Measurements from ENCODE around the gene C22orf42. TPM values are rescaled to one million over a fixed set of nuclear protein-coding genes. Genes with fewer than 3 reads are reported as not detected.

The C22orf42 gene
- total RNA-seq, result not detected in 2 replicates

DNA sequence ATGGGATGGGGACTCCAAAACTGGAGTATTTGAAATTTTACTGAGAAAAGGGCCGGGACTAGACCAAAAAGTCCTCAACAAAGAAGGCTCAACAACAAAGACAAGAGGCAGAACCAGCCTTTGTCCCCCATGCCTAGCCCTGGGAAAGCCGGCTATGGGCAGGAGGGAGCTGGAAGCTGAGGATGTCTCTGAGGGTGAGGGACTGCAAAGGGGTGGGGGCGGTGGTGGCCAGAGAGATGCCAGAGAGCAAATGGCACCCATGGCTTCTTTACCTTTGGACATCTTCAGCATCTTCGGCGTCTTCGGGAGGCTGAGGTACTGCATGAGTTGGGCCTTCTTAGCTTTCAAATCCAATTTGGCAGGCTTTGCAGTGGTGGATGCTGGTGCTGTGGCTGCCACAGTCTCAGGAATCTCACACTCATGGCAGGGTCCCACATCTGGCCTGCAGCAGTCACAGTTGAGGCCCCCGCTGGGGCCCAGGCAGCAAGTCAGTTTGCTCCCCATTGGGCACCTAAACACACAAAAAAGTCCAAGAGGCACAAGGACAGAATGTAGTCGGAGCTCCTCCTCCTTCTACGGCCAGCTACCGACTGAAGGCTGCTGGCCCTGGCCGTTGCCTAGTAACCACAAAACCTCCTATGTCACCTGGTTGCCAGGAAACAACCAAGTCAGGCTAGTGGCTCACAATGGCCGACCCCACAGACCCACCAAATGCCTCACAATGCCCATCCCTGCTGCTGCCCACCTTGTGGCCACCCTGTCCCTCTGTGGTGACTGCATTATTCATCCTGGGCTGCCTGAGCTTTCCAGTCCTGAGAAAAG is at the start of gene C22orf42:
Gene C22orf42, minus strand, starts transcription at position 592 of the 822 bp plus-strand sequence. Its CDS starts 88 bp downstream, at position 504.

DNA sequence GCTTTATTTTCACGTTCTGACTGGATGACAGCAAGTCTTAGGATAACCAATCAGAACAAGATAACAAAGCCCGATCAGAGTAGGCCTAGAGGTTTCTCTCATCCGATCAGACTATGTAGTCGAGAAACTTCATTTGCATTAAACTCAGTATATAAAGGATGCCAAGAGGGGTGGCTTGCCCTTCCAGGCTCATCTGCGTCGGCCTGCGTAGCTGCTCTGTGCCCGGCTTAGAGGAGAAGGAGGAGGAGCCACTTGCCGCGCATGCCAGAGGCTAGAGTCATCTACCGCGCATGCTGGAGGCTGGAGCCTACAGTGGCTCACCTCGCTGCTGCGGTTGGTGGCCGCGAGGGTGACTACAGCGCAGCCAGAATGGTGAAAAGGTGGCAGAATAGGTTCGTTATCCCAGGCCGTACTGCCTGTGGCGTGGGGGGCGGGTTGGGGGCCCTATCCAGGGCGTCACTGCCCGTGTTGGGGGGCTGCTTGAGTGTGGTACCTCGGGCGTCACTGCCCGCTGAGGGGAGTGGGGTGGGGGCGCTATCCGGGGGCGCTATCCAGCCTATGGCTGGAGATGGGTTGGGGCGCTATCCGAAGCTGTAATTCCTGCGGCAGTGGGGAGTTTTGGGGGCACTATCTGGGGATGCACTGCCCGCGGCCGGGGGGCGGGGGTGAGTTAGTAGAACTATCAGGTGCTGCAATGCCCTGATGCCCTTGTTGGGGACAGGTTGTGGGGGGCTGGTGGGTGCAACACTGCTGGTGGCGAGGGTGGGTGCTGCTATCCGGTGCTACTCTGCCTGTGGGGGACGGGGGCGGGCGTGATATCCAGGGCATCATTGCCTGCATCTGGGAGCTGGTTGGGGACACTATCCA is 46.0 kb upstream of the C22orf42 start, which contains the start of gene RFPL2:
Gene RFPL2, minus strand, starts transcription at position 218 of the 867 bp plus-strand sequence. CDS start 2,622 bp downstream, outside the sequence.

Other genes with a start within 250 kb of the C22orf42 start
- 41.1 and 54.2 TPM in 2 replicates for gene YWHAH, start 214.8 kb downstream of the C22orf42 start, total RNA-seq
- not detected in 2 replicates for gene SLC5A1, start 116.0 kb downstream of the C22orf42 start, total RNA-seq
- gene RFPL2, start 45.8 kb upstream of the C22orf42 start, total RNA-seq, result not detected in 2 replicates
- gene SLC5A4, start 96.0 kb upstream of the C22orf42 start, total RNA-seq, result not detected in 2 replicates
- gene RFPL3, start 198.6 kb upstream of the C22orf42 start, total RNA-seq, result not detected in 2 replicates